Mucosa of descending colon (tissue), 3 donors: ENCODE results near the gene PPP2R2D. TPM values are rescaled to one million over a fixed set of nuclear protein-coding genes. Genes with fewer than 3 reads are reported as not detected.
"Not testable (repeated sequence)": the region's sequence is repeated elsewhere in the genome, so short reads cannot be mapped to it uniquely, and the experiment has no call there.

Source experiments
- ATAC-seq: fragments of 200-7000 bp; cut with Tn5 transposase; one replicate; pipeline ENCODE4 v1.9.1; 2020; ENCODE audit warnings: mild to moderate bottlenecking, moderate library complexity
- DNase-seq, 3 donors: peaks; one replicate each; pipeline ENCODE4 v3.0.0-alpha.2; 2020
- H3K36me3 ChIP-seq: fragments of 200-600 bp; one replicate; pipeline ENCODE4 v1.8.0; 2021; ENCODE audit warnings: low read depth, mild to moderate bottlenecking
- H3K4me1 ChIP-seq: fragments of 200-600 bp; one replicate; pipeline ENCODE4 v1.8.0; 2021; ENCODE audit warnings: low read depth, mild to moderate bottlenecking
- H3K4me3 ChIP-seq: fragments of 200-600 bp; one replicate; pipeline ENCODE4 v1.8.0; 2021; ENCODE audit warnings: mild to moderate bottlenecking
- H3K9me3 ChIP-seq: fragments of 200-600 bp; one replicate; pipeline ENCODE4 v1.8.0; 2021; ENCODE audit warnings: mild to moderate bottlenecking
- intact Hi-C, 2 donors: fragments of 100-400 bp; cut with DNase I in 1 of 2; cut with micrococcal nuclease in 1 of 2; formaldehyde crosslinking; loops; one replicate each; pipeline versions ENCODE4 v1.11.0 to v1.11.1; 2022; cut with DNase I, micrococcal nuclease
- total RNA-seq, 3 donors: library from RNA; stranded (reverse); fragmentation: NEBNext Ultra II Directional in 2 of 3; extraction: Animal tissue kit (Norgen Biotek cat#: 25700) in 2 of 3; gene quantifications; one replicate each; pipeline versions ENCODE4 v1.2.1 to v1.2.4, GENCODE V29; 2021 to 2023
- TF ChIP-seq, protein P1 (sequence below): fragments of 200-600 bp; IDR thresholded peaks from one replicate; pipeline ENCODE4 v1.8.0; 2022; ENCODE audit warnings: antibody characterized with exemption, mild to moderate bottlenecking
- donor health status: DM: no; HTN: no; CAD: no; lungs with moderate emphysema.
- donor health status: DM: no; HTN: no; CAD: no.
- donor health status: DM: no; HTN: yes; CAD: no.

Gene PPP2R2D
- total RNA-seq, 3 donors from 2014 or later = 27.8 to 34.4 (median 33.9) TPM

DNA sequence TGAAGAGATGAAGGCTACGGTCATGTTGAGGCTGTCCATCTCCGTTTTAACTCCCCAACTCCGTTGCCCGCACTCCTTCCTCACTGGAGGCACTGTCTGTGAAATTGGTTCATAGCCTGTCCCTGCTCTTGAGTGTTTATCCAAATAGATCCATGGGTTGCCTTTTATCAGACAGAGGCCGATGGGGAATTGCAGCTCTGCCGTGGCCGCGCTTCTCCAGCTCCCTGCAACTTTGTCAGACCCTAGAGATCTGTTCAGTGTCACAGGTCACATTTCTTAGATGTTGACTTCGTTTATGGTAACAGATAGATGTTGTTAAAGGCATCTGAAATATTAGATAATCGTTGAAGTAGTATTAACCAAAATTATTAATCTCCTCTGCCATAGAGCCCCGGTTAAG is 14.7 kb downstream of the PPP2R2D start:
- DNase-seq = no peak
- no peaks in the 10 kb centered on the region for H3K4me1 ChIP-seq
- intact Hi-C loops = no loop called here
- no peak for ATAC-seq
- no peak overlapping the region for H3K4me3 ChIP-seq
- no peaks in the 10 kb centered on the region for H3K9me3 ChIP-seq
- TF ChIP-seq, protein P1, sequence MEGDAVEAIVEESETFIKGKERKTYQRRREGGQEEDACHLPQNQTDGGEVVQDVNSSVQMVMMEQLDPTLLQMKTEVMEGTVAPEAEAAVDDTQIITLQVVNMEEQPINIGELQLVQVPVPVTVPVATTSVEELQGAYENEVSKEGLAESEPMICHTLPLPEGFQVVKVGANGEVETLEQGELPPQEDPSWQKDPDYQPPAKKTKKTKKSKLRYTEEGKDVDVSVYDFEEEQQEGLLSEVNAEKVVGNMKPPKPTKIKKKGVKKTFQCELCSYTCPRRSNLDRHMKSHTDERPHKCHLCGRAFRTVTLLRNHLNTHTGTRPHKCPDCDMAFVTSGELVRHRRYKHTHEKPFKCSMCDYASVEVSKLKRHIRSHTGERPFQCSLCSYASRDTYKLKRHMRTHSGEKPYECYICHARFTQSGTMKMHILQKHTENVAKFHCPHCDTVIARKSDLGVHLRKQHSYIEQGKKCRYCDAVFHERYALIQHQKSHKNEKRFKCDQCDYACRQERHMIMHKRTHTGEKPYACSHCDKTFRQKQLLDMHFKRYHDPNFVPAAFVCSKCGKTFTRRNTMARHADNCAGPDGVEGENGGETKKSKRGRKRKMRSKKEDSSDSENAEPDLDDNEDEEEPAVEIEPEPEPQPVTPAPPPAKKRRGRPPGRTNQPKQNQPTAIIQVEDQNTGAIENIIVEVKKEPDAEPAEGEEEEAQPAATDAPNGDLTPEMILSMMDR = no peak
- no peaks in the 10 kb centered on the region for H3K36me3 ChIP-seq

DNA sequence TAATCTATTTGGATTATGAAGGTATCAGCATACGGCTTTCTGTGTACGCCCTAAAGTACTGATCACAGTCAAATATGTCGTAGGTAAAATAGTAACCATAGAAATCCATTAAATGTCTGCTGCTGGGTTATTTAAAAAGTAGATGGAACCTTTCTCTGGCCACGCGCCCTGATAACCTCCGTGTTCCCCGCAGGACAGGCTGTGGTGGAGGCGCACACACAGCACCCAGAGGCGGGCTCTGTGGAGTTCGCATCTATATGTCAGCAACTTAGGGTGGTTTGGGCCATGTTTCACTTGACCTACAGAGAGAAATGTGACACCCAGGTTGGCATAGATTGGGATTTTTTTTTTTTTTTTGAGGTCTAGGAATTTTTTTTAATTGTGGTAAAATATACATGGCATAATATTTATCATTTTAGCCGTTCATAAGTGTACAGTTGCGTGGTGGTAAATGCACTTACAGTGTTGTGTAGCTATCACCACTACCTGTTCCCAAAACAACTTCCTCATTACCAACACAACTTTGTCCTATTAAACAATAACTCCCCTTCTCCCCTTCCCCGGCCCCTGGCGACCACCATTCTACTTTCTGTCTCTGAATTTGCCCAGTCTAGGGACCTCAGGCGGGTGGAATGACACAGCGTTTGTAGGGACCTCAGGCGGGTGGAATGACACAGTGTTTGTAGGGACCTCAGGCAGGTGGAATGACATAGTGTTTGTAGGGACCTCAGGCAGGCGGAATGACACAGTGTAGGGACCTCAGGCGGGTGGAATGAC is 15.4 kb downstream of the PPP2R2D start:
- TF ChIP-seq, protein P1 = no peak
- no peak for ATAC-seq
- intact Hi-C loops = no loop called here
- Histone ChIP-seq H3K4me3 (no peak overlapping the region), H3K9me3 (no peaks in the 10 kb centered on the region), H3K36me3 (no peaks in the 10 kb centered on the region), H3K4me1 (no peaks in the 10 kb centered on the region)
- DNase-seq = no peak

DNA sequence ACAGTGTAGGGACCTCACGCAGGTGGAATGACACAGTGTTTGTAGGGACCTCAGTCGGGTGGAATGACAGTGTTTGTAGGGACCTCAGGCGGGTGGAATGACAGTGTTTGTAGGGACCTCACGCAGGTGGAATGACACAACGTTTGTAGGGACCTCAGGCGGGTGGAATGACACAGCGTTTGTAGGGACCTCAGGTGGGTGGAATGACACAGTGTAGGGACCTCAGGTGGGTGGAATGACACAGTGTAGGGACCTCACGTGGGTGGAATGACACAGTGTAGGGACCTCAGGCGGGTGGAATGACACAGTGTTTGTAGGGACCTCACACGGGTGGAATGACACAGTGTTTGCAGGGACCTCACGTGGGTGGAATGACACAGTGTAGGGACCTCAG is 16.0 kb downstream of the PPP2R2D start:
- intact Hi-C loops, DNase-seq: not testable (repeated sequence)

DNA sequence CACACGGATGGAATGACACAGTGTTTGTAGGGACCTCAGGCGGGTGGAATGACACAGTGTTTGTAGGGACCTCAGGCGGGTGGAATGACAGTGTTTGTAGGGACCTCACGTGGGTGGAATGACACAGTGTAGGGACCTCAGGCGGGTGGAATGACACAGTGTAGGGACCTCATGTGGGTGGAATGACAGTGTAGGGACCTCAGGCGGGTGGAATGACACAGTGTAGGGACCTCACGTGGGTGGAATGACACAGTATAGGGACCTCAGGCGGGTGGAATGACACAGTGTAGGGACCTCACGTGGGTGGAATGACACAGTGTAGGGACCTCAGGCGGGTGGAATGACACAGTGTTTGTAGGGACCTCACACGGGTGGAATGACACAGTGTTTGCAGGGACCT is 16.7 kb downstream of the PPP2R2D start:
- intact Hi-C loops, H3K9me3 ChIP-seq, H3K4me1 ChIP-seq, H3K4me3 ChIP-seq, H3K36me3 ChIP-seq, ATAC-seq, DNase-seq: not testable (repeated sequence)

More for the DNA sequence above, 16.0 kb downstream of the PPP2R2D start:
- not testable (repeated sequence) for H3K9me3 ChIP-seq, H3K4me3 ChIP-seq, H3K4me1 ChIP-seq, H3K36me3 ChIP-seq, ATAC-seq

DNA sequence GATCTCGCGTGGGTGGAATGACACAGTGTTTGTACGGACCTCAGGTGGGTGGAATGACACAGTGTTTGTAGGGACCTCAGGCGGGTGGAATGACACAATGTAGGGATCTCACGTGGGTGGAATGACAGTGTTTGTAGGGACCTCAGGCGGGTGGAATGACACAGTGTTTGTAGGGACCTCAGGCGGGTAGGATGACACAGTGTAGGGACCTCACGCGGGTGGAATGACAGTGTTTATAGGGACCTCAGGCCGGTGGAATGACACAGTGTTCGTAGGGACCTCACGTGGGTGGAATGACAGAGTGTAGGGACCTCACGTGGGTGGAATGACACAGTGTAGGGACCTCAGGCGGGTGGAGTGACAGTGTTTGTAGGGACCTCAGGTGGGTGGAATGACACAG is 18.7 kb downstream of the PPP2R2D start:
- intact Hi-C loops, H3K36me3 ChIP-seq, H3K9me3 ChIP-seq, H3K4me3 ChIP-seq, ATAC-seq, DNase-seq, H3K4me1 ChIP-seq: not testable (repeated sequence)

DNA sequence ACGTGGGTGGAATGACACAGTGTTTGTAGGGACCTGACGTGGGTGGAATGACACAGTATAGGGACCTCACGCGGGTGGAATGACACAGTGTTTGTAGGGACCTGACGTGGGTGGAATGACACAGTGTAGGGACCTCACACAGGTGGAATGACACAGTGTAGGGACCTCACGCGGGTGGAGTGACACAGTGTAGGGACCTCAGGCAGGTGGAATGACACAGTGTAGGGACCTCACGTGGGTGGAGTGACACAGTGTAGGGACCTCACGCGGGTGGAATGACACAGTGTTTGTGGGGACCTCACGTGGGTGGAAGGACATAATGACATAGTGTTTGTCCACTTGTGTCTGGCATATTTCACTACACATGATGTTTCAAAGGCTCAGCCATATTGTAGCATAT is 19.3 kb downstream of the PPP2R2D start:
- ATAC-seq = no peak
- no peaks in the 10 kb centered on the region for H3K36me3 ChIP-seq
- no peak for DNase-seq
- H3K9me3 ChIP-seq = peaks cover 6% of the 10 kb centered on the region
- H3K4me1 ChIP-seq = no peaks in the 10 kb centered on the region
- TF ChIP-seq, protein P1 = no peak
- H3K4me3 ChIP-seq = no peak overlapping the region
- intact Hi-C loops = no loop called here

DNA sequence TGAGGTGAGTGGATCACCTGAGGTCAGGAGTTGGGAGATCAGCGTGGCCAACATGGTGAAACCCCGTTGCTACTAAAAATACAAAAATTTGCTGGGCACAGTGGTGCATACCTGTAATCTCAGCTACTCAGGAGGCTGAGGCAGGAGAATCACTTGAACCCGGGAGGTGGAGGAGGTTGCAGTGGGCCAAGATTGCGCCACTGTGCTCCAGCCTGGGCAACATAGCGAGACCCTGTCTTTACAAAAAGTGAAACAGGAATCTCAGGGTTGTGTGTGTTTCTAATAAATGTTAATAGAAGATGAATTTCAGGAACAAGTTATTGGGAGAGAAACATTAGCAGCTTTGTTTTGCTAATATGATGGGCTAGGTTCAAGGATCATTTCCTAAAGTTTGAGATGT is 19.9 kb downstream of the PPP2R2D start:
- TF ChIP-seq, protein P1 = no peak
- no peak for DNase-seq

More for the DNA sequence above, 19.9 kb downstream of the PPP2R2D start:
- ATAC-seq = no peak
- Histone ChIP-seq H3K4me3 (no peak overlapping the region), H3K36me3 (no peaks in the 10 kb centered on the region), H3K4me1 (no peaks in the 10 kb centered on the region), H3K9me3 (peaks cover 7% of the 10 kb centered on the region)
- intact Hi-C loops = no loop called here
